DND-41 (cell line): ENCODE measurements around the gene ZNF511.

ENCODE experiments used
- ATAC-seq: fragments of 200-7000 bp; cut with Tn5 transposase; 3 replicates; pipeline ENCODE4 v1.9.1; 2021; ENCODE audit warnings: low read depth; ENCODE audit not compliant: insufficient read depth
- DNase-seq: peaks from one replicate; pipeline ENCODE4 v3.0.0-alpha.2; 2020
- H2AFZ ChIP-seq: 2 replicates; pipeline ENCODE4 v1.6.0; 2012; ENCODE audit warnings: low read depth, low read length
- H3K27ac ChIP-seq: 2 replicates; pipeline ENCODE4 v1.5.1; 2012; ENCODE audit warnings: low read length, inconsistent platforms
- H3K27me3 ChIP-seq: fragments of 200-600 bp; sonication (generic); 2 replicates; pipeline ENCODE4 v1.6.0; 2012; ENCODE audit warnings: low read length, mild to moderate bottlenecking, inconsistent platforms; ENCODE audit not compliant: insufficient read depth, poor library complexity
- H3K36me3 ChIP-seq: 2 replicates; pipeline ENCODE4 v1.5.1; 2012; ENCODE audit warnings: low read length, inconsistent platforms; ENCODE audit not compliant: insufficient read depth
- H3K4me1 ChIP-seq: 2 replicates; pipeline ENCODE4 v1.5.1; 2012; ENCODE audit warnings: mild to moderate bottlenecking, low read length; ENCODE audit not compliant: insufficient read depth
- H3K4me2 ChIP-seq: 2 replicates; pipeline ENCODE4 v1.6.0; 2012; ENCODE audit warnings: mild to moderate bottlenecking, moderate library complexity, low read length, inconsistent platforms; ENCODE audit not compliant: insufficient read depth
- H3K4me3 ChIP-seq, 2 experiments: fragments of 200-600 bp in 1 of 2; shearing (Covaris generic) in 1 of 2; 2 replicates each; pipeline ENCODE4 v1.5.1; 2012 to 2016; ENCODE audit warnings: inconsistent platforms in 2 of 2, low read length in 2 of 2, mild to moderate bottlenecking in 2 of 2, low read depth in 1 of 2, moderate library complexity in 1 of 2
- H3K79me2 ChIP-seq: 2 replicates; pipeline ENCODE4 v1.6.0; 2012; ENCODE audit warnings: low read length, inconsistent platforms; ENCODE audit not compliant: insufficient read depth
- H3K9ac ChIP-seq: 2 replicates; pipeline ENCODE4 v1.6.0; 2012; ENCODE audit warnings: low read depth, mild to moderate bottlenecking, inconsistent platforms, low read length, moderate library complexity
- H3K9me3 ChIP-seq: 2 replicates; pipeline ENCODE4 v1.5.1; 2012; ENCODE audit warnings: low read length, moderate library complexity, mild to moderate bottlenecking, inconsistent platforms; ENCODE audit not compliant: insufficient read depth, severe bottlenecking
- H4K20me1 ChIP-seq: 2 replicates; pipeline ENCODE4 v1.6.0; 2012; ENCODE audit warnings: low read length; ENCODE audit not compliant: insufficient read depth
- EZH2 ChIP-seq: IDR thresholded peaks from 3 replicates; pipeline ENCODE4 v1.6.1; 2012; ENCODE audit warnings: borderline replicate concordance, low read depth, mild to moderate bottlenecking, moderate library complexity, low read length, inconsistent platforms; ENCODE audit not compliant: severe bottlenecking
- TF ChIP-seq, protein P1 (sequence below): IDR thresholded peaks from 2 replicates; pipeline ENCODE4 v1.5.1; 2012; ENCODE audit warnings: borderline replicate concordance, low read length, moderate library complexity, mild to moderate bottlenecking; ENCODE audit not compliant: poor library complexity, severe bottlenecking; ENCODE audit errors: extremely low read depth

The ZNF511 gene

DNA sequence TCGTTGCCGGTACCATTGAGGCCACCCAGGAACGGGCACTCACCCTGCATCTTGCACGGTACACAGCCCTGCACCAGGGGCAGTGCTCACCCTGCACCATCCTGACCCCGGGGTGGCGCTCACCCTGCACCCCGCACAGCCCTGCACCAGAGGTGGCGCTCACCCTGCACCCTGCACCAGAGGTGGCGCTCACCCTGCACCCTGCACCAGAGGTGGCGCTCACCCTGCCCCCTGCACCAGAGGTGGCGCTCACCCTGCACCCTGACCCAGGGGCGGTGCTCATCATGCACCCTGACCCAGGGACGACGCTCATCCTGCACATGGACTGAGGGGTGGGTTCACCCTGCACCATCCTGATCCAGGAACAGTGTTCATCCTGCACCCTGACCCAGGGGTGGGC, 6.5 kb upstream of the ZNF511 start:
- no peaks in the 10 kb centered on the region for H3K9me3 ChIP-seq
- peaks cover 43% of the 10 kb centered on the region for H4K20me1 ChIP-seq
- DNase-seq = no peak
- no peak overlapping the region for H3K27ac ChIP-seq
- H3K36me3 ChIP-seq = peaks cover 51% of the 10 kb centered on the region
- H3K79me2 ChIP-seq = peaks cover 46% of the 10 kb centered on the region
- peak; percentile 33; the same call in 1 of the 3 replicates for ATAC-seq
- no peak overlapping the region for H3K4me2 ChIP-seq
- no peaks in the 10 kb centered on the region for H3K27me3 ChIP-seq
- H2AFZ ChIP-seq = no peak overlapping the region
- no peak overlapping the region for H3K9ac ChIP-seq
- peaks cover 11% of the 10 kb centered on the region for H3K4me1 ChIP-seq
- no peak for TF ChIP-seq EZH2
- TF ChIP-seq, protein P1, sequence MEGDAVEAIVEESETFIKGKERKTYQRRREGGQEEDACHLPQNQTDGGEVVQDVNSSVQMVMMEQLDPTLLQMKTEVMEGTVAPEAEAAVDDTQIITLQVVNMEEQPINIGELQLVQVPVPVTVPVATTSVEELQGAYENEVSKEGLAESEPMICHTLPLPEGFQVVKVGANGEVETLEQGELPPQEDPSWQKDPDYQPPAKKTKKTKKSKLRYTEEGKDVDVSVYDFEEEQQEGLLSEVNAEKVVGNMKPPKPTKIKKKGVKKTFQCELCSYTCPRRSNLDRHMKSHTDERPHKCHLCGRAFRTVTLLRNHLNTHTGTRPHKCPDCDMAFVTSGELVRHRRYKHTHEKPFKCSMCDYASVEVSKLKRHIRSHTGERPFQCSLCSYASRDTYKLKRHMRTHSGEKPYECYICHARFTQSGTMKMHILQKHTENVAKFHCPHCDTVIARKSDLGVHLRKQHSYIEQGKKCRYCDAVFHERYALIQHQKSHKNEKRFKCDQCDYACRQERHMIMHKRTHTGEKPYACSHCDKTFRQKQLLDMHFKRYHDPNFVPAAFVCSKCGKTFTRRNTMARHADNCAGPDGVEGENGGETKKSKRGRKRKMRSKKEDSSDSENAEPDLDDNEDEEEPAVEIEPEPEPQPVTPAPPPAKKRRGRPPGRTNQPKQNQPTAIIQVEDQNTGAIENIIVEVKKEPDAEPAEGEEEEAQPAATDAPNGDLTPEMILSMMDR = no peak
- H3K4me3 ChIP-seq = no peak overlapping the region

DNA sequence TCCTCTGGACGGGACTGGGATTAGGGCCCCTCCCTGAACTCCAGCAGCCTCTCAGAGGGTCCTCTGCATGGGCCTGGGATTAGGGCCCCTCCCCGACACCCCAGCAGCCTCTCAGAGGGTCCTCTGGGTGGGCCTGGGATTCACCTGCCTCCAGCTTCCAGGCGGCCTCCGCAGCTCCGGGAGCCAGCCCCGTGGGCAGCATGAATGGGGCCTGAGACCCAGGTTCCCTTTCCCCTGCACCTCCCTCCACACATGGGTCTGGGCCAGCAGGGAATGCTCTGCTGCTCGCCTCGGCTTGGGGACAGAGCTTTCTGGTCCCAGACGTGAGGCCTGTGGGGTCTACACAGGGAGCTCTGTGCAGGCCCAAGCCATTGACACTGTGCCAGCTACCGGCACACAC, 5.5 kb upstream of the ZNF511 start:
- H3K4me2 ChIP-seq = no peak overlapping the region
- peaks cover 56% of the 10 kb centered on the region for H3K79me2 ChIP-seq
- no peak overlapping the region for H2AFZ ChIP-seq
- TF ChIP-seq, protein P1 = no peak
- no peak for TF ChIP-seq EZH2
- H3K4me3 ChIP-seq = no peak overlapping the region
- peaks cover 41% of the 10 kb centered on the region for H3K36me3 ChIP-seq
- no peak for DNase-seq
- H3K9ac ChIP-seq = no peak overlapping the region
- no peak overlapping the region for H3K27ac ChIP-seq
- H4K20me1 ChIP-seq = peaks cover 53% of the 10 kb centered on the region
- no peaks in the 10 kb centered on the region for H3K27me3 ChIP-seq
- H3K9me3 ChIP-seq = no peaks in the 10 kb centered on the region
- peaks cover 20% of the 10 kb centered on the region for H3K4me1 ChIP-seq
- no peak for ATAC-seq

DNA sequence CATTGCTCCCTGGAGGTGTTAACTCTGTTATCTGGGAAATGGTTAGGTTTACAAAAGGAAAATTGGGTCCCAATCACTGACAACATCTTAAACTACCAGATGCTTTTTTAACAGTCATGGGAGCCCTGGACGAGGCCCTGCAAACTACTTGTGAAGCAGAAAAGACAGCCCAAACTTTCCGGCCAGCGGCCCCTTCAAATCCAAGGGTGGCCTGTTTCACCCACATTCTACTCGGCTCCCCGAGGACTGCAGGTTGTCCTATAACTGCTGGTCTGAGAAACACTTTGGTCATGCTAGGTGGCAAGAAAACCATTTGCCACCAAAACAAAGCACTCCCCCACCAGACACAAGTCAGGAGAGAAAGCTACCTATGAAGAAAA, 2.6 kb upstream of the ZNF511 start:
- no peak overlapping the region for H3K4me3 ChIP-seq
- TF ChIP-seq, protein P1 = no peak
- no peak for TF ChIP-seq EZH2
- H3K9ac ChIP-seq = no peak overlapping the region
- no peak for ATAC-seq
- peaks cover 73% of the 10 kb centered on the region for H4K20me1 ChIP-seq
- no peak for DNase-seq
- H3K4me1 ChIP-seq = peaks cover 31% of the 10 kb centered on the region
- peaks cover 34% of the 10 kb centered on the region for H3K36me3 ChIP-seq
- H2AFZ ChIP-seq = no peak overlapping the region
- no peaks in the 10 kb centered on the region for H3K27me3 ChIP-seq
- no peak overlapping the region for H3K4me2 ChIP-seq
- peaks cover 65% of the 10 kb centered on the region for H3K79me2 ChIP-seq
- H3K9me3 ChIP-seq = no peaks in the 10 kb centered on the region
- no peak overlapping the region for H3K27ac ChIP-seq

DNA sequence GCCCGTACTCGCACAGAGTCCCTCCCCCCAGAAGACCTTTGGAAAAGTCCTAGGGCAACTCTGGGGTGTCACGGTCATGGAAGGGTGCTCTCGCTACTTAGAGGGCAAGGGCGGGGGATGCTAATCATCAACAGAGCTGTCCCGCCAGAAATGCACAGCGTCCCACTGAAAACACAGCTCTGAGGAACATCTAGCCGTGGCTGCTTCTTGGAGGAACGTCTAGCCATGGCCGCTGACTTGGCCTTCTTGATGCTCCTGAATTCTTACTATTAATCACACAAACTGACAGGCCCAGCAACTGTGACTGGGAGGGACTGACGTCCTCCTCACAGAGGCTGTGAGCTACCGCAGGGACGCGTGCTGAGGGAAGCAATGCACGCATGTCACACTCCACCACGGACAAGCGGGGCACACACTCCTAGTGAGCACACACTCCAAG, 1.8 kb upstream of the ZNF511 start:
- Histone ChIP-seq H3K27ac (peak overlapping the region; percentile 98; the same call in 1 of the 2 replicates), H3K9ac (peak overlapping the region; percentile 97), H3K4me3 (peak overlapping the region in 1 of 2 experiments; percentile 91; a peak in 2 of 4 replicates)

More for the DNA sequence above, 1.8 kb upstream of the ZNF511 start:
- Histone ChIP-seq H3K9me3 (no peaks in the 10 kb centered on the region), H3K27me3 (no peaks in the 10 kb centered on the region), H3K4me2 (peak overlapping the region; percentile 97), H3K4me1 (peaks cover 31% of the 10 kb centered on the region), H3K36me3 (peaks cover 40% of the 10 kb centered on the region), H2AFZ (no peak overlapping the region), H3K79me2 (peaks cover 65% of the 10 kb centered on the region), H4K20me1 (peaks cover 73% of the 10 kb centered on the region)
- no peak for ATAC-seq
- TF ChIP-seq, protein P1 = no peak
- no peak for TF ChIP-seq EZH2
- DNase-seq = no peak
